ENCODE data around the gene MADD.

The MADD gene

DNA sequence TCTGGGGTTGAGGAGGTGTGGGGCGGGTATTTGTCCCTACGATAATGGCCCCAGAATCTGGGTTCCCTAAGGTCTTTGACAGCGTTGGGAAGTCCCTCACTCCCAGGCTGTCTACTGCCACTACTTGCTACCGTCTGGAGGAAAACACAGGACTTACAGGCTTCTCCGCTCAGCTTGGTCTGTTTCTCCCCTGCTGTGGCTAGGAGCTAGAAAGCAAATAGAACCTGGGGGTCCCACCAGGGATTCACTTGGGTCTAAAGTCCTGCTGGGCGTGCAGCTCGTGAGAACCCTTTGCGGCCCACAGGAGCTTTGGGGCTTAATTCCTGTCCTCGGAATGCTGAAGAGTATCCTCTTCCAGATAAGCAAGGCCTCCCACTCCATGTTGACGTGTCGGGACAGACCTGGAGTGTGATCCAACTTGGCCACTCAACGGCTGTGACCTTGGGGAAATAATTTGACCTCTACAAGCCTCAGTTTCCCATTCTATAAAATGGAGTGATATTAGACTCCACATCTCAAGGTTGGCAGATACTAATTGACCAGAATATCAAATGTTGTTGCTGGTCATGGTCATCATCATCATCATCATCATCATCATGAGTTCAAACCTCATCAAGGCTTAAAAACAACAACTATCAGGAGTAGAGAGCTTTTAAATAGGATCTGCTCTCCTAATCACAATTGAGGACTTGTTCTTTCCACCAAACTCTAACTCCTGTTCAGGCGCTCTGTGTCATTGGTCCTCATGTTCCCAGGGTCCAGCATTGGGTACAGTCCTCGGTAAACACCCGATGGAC is 84.2 kb downstream of the MADD start:
- DNase-seq (ENCODE audit: low read depth), result no peak
- no peak for TF ChIP-seq CTCF (conservative IDR thresholded peaks at IDR 0.05; ENCODE audit: control insufficient read depth, insufficient read depth, low read depth, low read length)
- no peak overlapping the region for H3K4me3 ChIP-seq (ENCODE audit: control insufficient read depth, low read depth, low read length)

- H3K4me3 ChIP-seq (ENCODE audit: control insufficient read depth, low read depth, low read length), result no peak overlapping the region
- no peak for DNase-seq (ENCODE audit: low read depth)
- TF ChIP-seq CTCF (conservative IDR thresholded peaks at IDR 0.05; ENCODE audit: control insufficient read depth, insufficient read depth, low read depth, low read length), result no peak
Measured at GRCh38 chr11:47354913-47355282, 85.0 kb downstream of the MADD start.

DNA sequence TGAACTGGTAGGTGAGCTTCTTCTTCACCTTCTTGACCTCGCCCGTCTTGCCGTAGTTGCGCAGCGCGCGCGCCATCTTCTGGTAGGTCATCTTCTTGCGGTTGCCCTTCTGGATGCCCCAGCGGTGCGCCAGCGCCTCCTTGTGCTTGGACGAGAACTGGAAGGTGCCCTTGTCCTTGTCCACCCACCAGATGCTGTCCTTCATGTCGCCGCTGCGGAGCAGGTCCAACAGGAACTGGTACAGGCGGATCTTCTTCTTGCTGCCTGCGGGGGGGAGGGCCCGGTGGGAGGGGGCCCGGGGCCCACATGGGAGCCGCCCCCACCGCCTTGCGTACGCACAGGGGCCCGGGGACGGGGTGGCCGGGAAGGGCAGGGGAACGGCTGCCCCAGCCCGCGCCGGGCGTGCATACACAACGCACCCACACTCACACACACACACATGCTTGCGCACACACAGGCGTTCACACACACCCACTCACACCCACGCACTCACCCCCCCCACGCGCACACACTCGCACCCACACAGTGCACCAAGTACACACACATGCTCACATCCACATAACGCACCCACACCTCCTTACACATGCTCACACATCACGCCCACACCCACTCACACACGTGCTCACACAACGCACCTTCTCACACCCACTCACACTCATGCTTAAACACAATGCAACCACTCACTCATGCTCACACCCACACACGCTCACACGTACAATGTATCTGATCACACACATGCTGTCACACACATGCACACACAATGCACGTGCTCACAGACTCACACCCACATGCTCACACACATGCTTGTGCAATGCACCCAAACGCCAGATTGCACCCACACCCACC is 85.6 kb downstream of the MADD start:
- peak; percentile 91 for DNase-seq (ENCODE audit: low read depth)
- peak; percentile 99 for TF ChIP-seq CTCF (conservative IDR thresholded peaks at IDR 0.05; ENCODE audit: control insufficient read depth, insufficient read depth, low read depth, low read length)
- H3K4me3 ChIP-seq (ENCODE audit: control insufficient read depth, low read depth, low read length), result peak overlapping the region; percentile 10

- no peak for TF ChIP-seq CTCF (conservative IDR thresholded peaks at IDR 0.05; ENCODE audit: control insufficient read depth, insufficient read depth, low read depth, low read length)
- no peak for DNase-seq (ENCODE audit: low read depth)
- H3K4me3 ChIP-seq (ENCODE audit: control insufficient read depth, low read depth, low read length), result no peak overlapping the region
Measured at GRCh38 chr11:47356129-47356997, 86.4 kb downstream of the MADD start.

DNA sequence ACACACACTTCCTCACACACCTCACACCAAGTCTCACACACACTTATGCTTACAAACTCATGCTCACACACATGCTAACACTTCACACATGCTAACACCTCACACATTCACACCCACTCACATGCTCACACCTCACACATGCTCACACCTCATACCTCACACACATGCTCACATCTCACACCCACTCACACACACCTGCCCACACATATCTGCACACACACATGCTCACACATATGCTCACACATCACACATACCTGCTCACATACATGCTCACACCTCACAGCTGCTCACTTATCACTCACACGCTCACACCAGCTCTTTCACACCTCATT is 87.0 kb downstream of the MADD start:
- no peak for DNase-seq (ENCODE audit: low read depth)
- no peak for TF ChIP-seq CTCF (conservative IDR thresholded peaks at IDR 0.05; ENCODE audit: control insufficient read depth, insufficient read depth, low read depth, low read length)
- no peak overlapping the region for H3K4me3 ChIP-seq (ENCODE audit: control insufficient read depth, low read depth, low read length)

- no peak overlapping the region for H3K4me3 ChIP-seq (ENCODE audit: control insufficient read depth, low read depth, low read length)
- no peak for TF ChIP-seq CTCF (conservative IDR thresholded peaks at IDR 0.05; ENCODE audit: control insufficient read depth, insufficient read depth, low read depth, low read length)
- no peak for DNase-seq (ENCODE audit: low read depth)
Measured at GRCh38 chr11:47357985-47358730, 88.2 kb downstream of the MADD start.
